Osteocyte (in vitro differentiated cells): ENCODE results near the gene UGT2B10. TPM values are rescaled to one million over a fixed set of nuclear protein-coding genes. Genes with fewer than 3 reads are reported as not detected.

Experiments used
- DNase-seq: peaks from one replicate; pipeline ENCODE4 v3.0.0; 2021; ENCODE audit warnings: mixed read lengths; ENCODE audit not compliant: unreplicated experiment; ENCODE audit errors: extremely low spot score
- H3K27ac Mint-ChIP-seq: one replicate; pipeline ENCODE4 v1.8.0; 2021; ENCODE audit warnings: mild to moderate bottlenecking, mixed read lengths; ENCODE audit not compliant: unreplicated experiment
- H3K27me3 Mint-ChIP-seq: one replicate; pipeline ENCODE4 v1.8.0; 2021; ENCODE audit warnings: mixed read lengths; ENCODE audit not compliant: unreplicated experiment
- H3K36me3 Mint-ChIP-seq: one replicate; pipeline ENCODE4 v1.8.0; 2021; ENCODE audit warnings: mixed read lengths; ENCODE audit not compliant: unreplicated experiment
- H3K4me1 Mint-ChIP-seq: one replicate; pipeline ENCODE4 v1.8.0; 2021; ENCODE audit warnings: mixed read lengths; ENCODE audit not compliant: unreplicated experiment
- H3K4me3 Mint-ChIP-seq: one replicate; pipeline ENCODE4 v1.8.0; 2021; ENCODE audit warnings: mild to moderate bottlenecking, moderate library complexity, mixed read lengths; ENCODE audit not compliant: unreplicated experiment
- H3K9me3 Mint-ChIP-seq: one replicate; pipeline ENCODE4 v1.8.0; 2021; ENCODE audit warnings: mixed read lengths; ENCODE audit not compliant: unreplicated experiment
- total RNA-seq: library from RNA; stranded (reverse); gene quantifications from 2 replicates; pipeline ENCODE4 v1.2.1, GENCODE V29; 2021
- TF ChIP-seq, protein P1 (sequence below): fragments of 200-600 bp; sonication (generic); IDR thresholded peaks from 2 replicates; pipeline ENCODE4 v1.5.0; 2021; ENCODE audit warnings: antibody characterized with exemption, mild to moderate bottlenecking, moderate library complexity

Gene UGT2B10
- total RNA-seq, 1 donor from 2014 or later, result not detected

DNA sequence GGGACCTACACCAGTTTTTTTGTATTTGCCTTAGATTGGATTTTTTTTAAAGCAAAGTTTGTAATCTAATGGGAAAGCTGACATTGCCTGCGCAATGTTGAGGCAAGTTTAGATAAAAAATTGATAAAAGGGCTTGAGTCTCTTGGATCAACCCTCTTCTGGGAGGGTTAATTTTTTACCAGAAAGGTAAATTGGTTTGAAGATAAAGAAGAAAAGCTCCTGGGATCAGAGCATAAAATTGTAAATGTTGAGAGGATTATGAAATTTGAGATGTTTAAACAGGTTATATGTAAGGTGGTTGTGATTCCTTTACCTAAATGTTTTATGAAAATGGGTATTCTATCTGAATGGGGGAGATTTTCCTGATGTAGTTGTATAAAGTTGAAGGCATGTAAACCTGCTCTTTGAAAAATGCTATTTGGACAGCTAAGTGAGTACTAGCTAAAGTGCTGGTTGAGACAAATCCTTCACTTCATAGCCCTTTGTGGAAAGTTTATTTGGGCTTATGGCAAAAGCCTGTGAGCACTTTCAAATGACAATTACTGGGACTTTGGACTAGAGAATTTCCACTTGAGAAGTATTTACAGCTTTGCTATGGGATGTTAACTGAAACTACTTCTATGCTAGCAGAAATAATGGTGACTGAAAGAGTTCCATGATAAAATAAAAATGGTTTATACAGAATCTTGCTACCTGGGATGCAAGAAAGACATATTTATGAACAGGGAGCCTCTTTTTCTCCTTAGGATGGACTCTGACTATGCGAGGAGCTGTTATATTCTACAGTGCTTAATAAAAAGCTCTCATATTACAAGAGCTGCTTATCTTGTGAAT, 56.2 kb downstream of the UGT2B10 start:
- DNase-seq, result no peak
- no peak overlapping the region for H3K27ac Mint-ChIP-seq
- TF ChIP-seq, protein P1, sequence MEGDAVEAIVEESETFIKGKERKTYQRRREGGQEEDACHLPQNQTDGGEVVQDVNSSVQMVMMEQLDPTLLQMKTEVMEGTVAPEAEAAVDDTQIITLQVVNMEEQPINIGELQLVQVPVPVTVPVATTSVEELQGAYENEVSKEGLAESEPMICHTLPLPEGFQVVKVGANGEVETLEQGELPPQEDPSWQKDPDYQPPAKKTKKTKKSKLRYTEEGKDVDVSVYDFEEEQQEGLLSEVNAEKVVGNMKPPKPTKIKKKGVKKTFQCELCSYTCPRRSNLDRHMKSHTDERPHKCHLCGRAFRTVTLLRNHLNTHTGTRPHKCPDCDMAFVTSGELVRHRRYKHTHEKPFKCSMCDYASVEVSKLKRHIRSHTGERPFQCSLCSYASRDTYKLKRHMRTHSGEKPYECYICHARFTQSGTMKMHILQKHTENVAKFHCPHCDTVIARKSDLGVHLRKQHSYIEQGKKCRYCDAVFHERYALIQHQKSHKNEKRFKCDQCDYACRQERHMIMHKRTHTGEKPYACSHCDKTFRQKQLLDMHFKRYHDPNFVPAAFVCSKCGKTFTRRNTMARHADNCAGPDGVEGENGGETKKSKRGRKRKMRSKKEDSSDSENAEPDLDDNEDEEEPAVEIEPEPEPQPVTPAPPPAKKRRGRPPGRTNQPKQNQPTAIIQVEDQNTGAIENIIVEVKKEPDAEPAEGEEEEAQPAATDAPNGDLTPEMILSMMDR, result no peak
- no peak overlapping the region for H3K4me3 Mint-ChIP-seq
- no peaks in the 10 kb centered on the region for H3K9me3 Mint-ChIP-seq
- H3K27me3 Mint-ChIP-seq, result no peaks in the 10 kb centered on the region
- no peaks in the 10 kb centered on the region for H3K4me1 Mint-ChIP-seq
- no peaks in the 10 kb centered on the region for H3K36me3 Mint-ChIP-seq

GRCh38 chr4:68872643-68873502, 57.1 kb downstream of the UGT2B10 start:
- Mint-ChIP-seq H3K27me3 (no peaks in the 10 kb centered on the region), H3K4me1 (no peaks in the 10 kb centered on the region), H3K27ac (no peak overlapping the region), H3K9me3 (no peaks in the 10 kb centered on the region), H3K36me3 (no peaks in the 10 kb centered on the region), H3K4me3 (no peak overlapping the region)
- TF ChIP-seq, protein P1, result no peak
- no peak for DNase-seq

DNA sequence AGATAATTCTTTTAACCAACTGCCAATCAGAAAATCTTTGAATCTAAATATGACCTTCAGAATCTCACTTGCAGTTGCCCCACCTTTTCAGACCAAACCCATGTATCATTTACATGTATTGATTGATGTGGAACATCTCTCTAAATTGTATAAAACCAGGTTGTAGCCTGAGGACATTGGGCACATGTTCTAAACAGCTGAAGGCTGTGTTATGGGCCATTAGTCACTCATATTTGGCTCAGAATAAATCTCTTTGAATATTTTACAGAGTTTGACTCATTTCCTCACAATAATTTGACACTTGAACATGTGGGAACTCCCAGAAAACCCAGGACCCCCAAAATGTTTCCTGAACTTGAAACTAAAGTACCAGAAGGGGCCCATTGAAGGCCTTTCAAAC, 58.7 kb downstream of the UGT2B10 start:
- no peak for DNase-seq
- Mint-ChIP-seq H3K4me3 (no peak overlapping the region), H3K36me3 (no peaks in the 10 kb centered on the region), H3K27ac (no peak overlapping the region), H3K9me3 (no peaks in the 10 kb centered on the region), H3K4me1 (no peaks in the 10 kb centered on the region), H3K27me3 (peaks cover 1% of the 10 kb centered on the region)
- TF ChIP-seq, protein P1, result no peak

DNA sequence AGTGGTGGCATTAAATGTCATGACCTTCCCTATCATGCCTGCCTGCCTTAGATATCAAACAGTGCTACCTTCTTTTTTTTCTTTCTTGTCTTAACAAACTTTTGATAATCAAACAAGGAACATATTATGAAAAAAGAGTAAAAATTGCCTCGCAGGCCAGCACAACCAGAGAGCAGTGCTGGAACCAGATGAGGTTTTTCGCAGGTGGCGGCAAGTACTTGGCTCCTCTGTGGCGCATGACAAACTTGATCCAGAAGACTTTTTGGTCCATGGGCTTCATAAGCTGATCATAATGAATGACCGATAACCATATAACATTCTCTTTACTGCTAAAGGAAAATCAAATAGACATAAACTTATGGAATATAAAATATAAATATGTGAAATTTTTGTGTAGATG, 61.8 kb downstream of the UGT2B10 start:
- TF ChIP-seq, protein P1, result no peak
- Mint-ChIP-seq H3K4me3 (no peak overlapping the region), H3K36me3 (no peaks in the 10 kb centered on the region), H3K4me1 (no peaks in the 10 kb centered on the region), H3K9me3 (no peaks in the 10 kb centered on the region), H3K27me3 (peaks cover 2% of the 10 kb centered on the region), H3K27ac (no peak overlapping the region)
- DNase-seq, result no peak

DNA sequence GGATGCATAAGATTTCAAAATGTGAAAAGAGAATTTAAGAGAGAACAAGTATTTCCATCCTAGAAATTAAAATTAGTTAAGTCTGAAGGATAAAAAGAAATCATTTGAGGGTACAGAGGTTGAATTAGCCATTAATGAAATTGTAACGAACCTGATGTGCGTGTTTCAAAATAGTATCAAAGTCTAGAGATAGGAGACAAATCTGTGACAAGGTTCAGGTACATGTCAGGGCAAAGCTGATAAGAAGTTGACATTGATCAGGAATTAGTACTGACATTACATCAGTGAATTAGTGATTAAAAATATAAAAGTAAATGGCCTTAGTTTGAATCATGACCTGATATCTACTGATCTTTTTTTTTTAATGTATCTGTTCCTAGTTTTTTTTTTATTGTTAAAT, 62.3 kb downstream of the UGT2B10 start:
- Mint-ChIP-seq H3K4me3 (no peak overlapping the region), H3K27me3 (peaks cover 2% of the 10 kb centered on the region), H3K27ac (no peak overlapping the region), H3K36me3 (no peaks in the 10 kb centered on the region), H3K9me3 (no peaks in the 10 kb centered on the region), H3K4me1 (no peaks in the 10 kb centered on the region)
- TF ChIP-seq, protein P1, result no peak
- DNase-seq, result no peak
